CD4-positive, alpha-beta T cell (primary cell): ENCODE data around the gene TPR. TPM values are rescaled to one million over a fixed set of nuclear protein-coding genes. Genes with fewer than 3 reads are reported as not detected.

Experiments used
- ATAC-seq: fragments of 200-7000 bp; cut with Tn5 transposase; one replicate; pipeline ENCODE4 v1.10.0; 2022; ENCODE audit warnings: mild to moderate bottlenecking; ENCODE audit not compliant: poor library complexity
- CTCF ChIA-PET: fragments of 350-600 bp; sonication (Branson Sonifier 250); formaldehyde crosslinking; loops from one replicate; lab custom pipeline; 2021; ENCODE audit warnings: antibody characterized with exemption, inconsistent platforms; lab: Charles Lee
- POLR2A ChIA-PET: fragments of 350-600 bp; sonication (Branson Sonifier 250); formaldehyde crosslinking; loops from one replicate; lab custom pipeline; 2021; ENCODE audit warnings: antibody characterized with exemption, inconsistent platforms; lab: Charles Lee
- DNase-seq, 14 experiments: peaks; one replicate each; pipeline ENCODE4 v3.0.0-alpha.2; 2013 to 2020; ENCODE audit warnings: mixed read lengths in 2 of 14
- H3K27ac ChIP-seq, 2 donors: one replicate each; pipeline versions ENCODE4 v1.5.1 to v1.7.0; 2013; ENCODE audit warnings: low read length in 2 of 2, low read depth in 1 of 2, mild to moderate bottlenecking in 1 of 2
- H3K27me3 ChIP-seq, 2 experiments: 1 replicate in 1 of 2; 2 replicates in 1 of 2; pipeline versions ENCODE4 v1.6.1 to v1.7.0; 2013; ENCODE audit warnings: low read length in 2 of 2, control low read depth in 1 of 2, mild to moderate bottlenecking in 1 of 2, moderate library complexity in 1 of 2; ENCODE audit not compliant: insufficient read depth in 2 of 2, control insufficient read depth in 1 of 2
- H3K36me3 ChIP-seq: one replicate; pipeline ENCODE4 v1.6.1; 2013; ENCODE audit warnings: low read length, control low read depth; ENCODE audit not compliant: insufficient read depth
- H3K4me1 ChIP-seq: one replicate; pipeline ENCODE4 v1.6.1; 2013; ENCODE audit warnings: low read length, control low read depth; ENCODE audit not compliant: insufficient read depth
- H3K4me3 ChIP-seq: one replicate; pipeline ENCODE4 v1.5.1; 2013; ENCODE audit warnings: mild to moderate bottlenecking, low read length, moderate library complexity
- H3K9me3 ChIP-seq, 2 experiments: 1 replicate in 1 of 2; 2 replicates in 1 of 2; pipeline versions ENCODE4 v1.6.1 to v1.7.0; 2013; ENCODE audit warnings: low read length in 2 of 2, mild to moderate bottlenecking in 2 of 2, control low read depth in 1 of 2, moderate library complexity in 1 of 2; ENCODE audit not compliant: control insufficient read depth in 1 of 2, insufficient read depth in 1 of 2
- H3K27ac Mint-ChIP-seq: one replicate; pipeline ENCODE4 v1.8.0; 2020; ENCODE audit warnings: mixed read lengths
- H3K27me3 Mint-ChIP-seq: one replicate; pipeline ENCODE4 v1.8.0; 2021; ENCODE audit warnings: mixed read lengths
- H3K36me3 Mint-ChIP-seq: one replicate; pipeline ENCODE4 v1.8.0; 2021; ENCODE audit warnings: low read depth, mixed read lengths
- H3K4me1 Mint-ChIP-seq: one replicate; pipeline ENCODE4 v1.8.0; 2021; ENCODE audit warnings: low read depth, mixed read lengths
- H3K4me3 Mint-ChIP-seq: one replicate; pipeline ENCODE4 v1.8.0; 2020; ENCODE audit warnings: mild to moderate bottlenecking, mixed read lengths
- H3K9me3 Mint-ChIP-seq: one replicate; pipeline ENCODE4 v1.8.0; 2020; ENCODE audit warnings: mixed read lengths
- CTCF ChIP-seq: fragments of 200-600 bp; IDR thresholded peaks from one replicate; pipeline ENCODE4 v1.8.0; 2022; ENCODE audit warnings: antibody characterized with exemption, mild to moderate bottlenecking
- intact Hi-C, 2 experiments: fragments of 100-400 bp; cut with DNase I in 1 of 2; cut with micrococcal nuclease in 1 of 2; formaldehyde crosslinking; loops; one replicate each; pipeline versions ENCODE4 v1.15.1 to v1.9.0; 2023 to 2025; cut with DNase I, micrococcal nuclease
- polyA plus RNA-seq, 2 donors: library from polyadenylated mRNA; unstranded; fragments of 120-200 nt; gene quantifications; one replicate each; pipeline ENCODE4 v1.2.1, GENCODE V29; 2013
- total RNA-seq, 174 experiments: library from RNA in 2 of 174; stranded (reverse) in 2 of 174; gene quantifications; one replicate each; pipeline ENCODE4 v1.2.3 and lab custom pipeline; 2021 to 2026

Gene TPR
- total RNA-seq = 10 to 100 TPM; 82.3 to 91.3 TPM
- 86.7 TPM for polyA plus RNA-seq (2013, experiment 1 of 2)
- 89.7 TPM for polyA plus RNA-seq (2013, experiment 2 of 2)
- total RNA-seq (lab: John Stamatoyannopoulos, UW) = 253 to 787 (median 494) reads per million in 172 experiments

GRCh38 chr1:186375152-186375928 lies at the start of gene TPR, which contains the start of gene ODR4:
TPR (minus strand) TSS chr1:186375253; CDS start chr1:186375028, 225 bp downstream.
ODR4 (plus strand) TSS chr1:186375838; CDS start chr1:186379786, 3,948 bp downstream.
- Mint-ChIP-seq H3K4me1 (peaks cover 77% of the 10 kb centered on the region), H3K4me3 (peak within 1 kb of the TSS; percentile 92), H3K9me3 (no peaks in the 10 kb centered on the region), H3K27me3 (no peaks in the 10 kb centered on the region), H3K36me3 (peaks cover 62% of the 10 kb centered on the region), H3K27ac (peak within 1 kb of the TSS; percentile 93)
- H3K4me1 ChIP-seq = peaks cover 16% of the 10 kb centered on the region
- H3K27me3 ChIP-seq = no peaks in the 10 kb centered on the region
- ATAC-seq = peak; percentile 87
- peak; percentile 85 for TF ChIP-seq CTCF
- H3K9me3 ChIP-seq = no peaks in the 10 kb centered on the region
- peaks cover 30% of the 10 kb centered on the region for H3K36me3 ChIP-seq
- DNase-seq = peak; percentile 89 to 99 (median 94)
- intact Hi-C loops = loop anchor here (1.0 to 10.0 kb wide), 7 partner anchors 611 to 1623 kb away; partner anchors contain the start of genes EDEM3 (in 2 of the 2), IVNS1ABP (in 1 of the 2), RNF2 (in 1 of the 2) and SWT1 (in 1 of the 2)
- peak within 1 kb of the TSS; percentile 79 for H3K4me3 ChIP-seq
- POLR2A ChIA-PET = interaction anchor here (0.6 to 1.6 kb wide), 26 partner anchors 10 to 1632 kb away, joined by 3 to 13 read pairs (median 4); partner anchors contain the start of genes EDEM3, IVNS1ABP, PRG4 and SWT1
- H3K27ac ChIP-seq = peak within 1 kb of the TSS; percentile 89 to 96
- CTCF ChIA-PET = interaction anchor here (0.7 to 2.0 kb wide), 24 partner anchors 8 to 1632 kb away, joined by 3 to 8 read pairs (median 4); partner anchors contain the start of genes EDEM3 and IVNS1ABP

- Histone ChIP-seq H3K27me3 (no peaks in the 10 kb centered on the region), H3K4me1 (no peaks in the 10 kb centered on the region), H3K9me3 (no peaks in the 10 kb centered on the region), H3K36me3 (peaks cover 2% of the 10 kb centered on the region), H3K4me3 (no peak overlapping the region), H3K27ac (no peak overlapping the region)
- Mint-ChIP-seq H3K4me3 (no peak overlapping the region), H3K27me3 (no peaks in the 10 kb centered on the region), H3K4me1 (peaks cover 6% of the 10 kb centered on the region), H3K27ac (no peak overlapping the region), H3K9me3 (no peaks in the 10 kb centered on the region), H3K36me3 (peaks cover 18% of the 10 kb centered on the region)
- intact Hi-C loops = no loop called here
- DNase-seq (no peak), ATAC-seq (no peak)
- POLR2A ChIA-PET = interaction anchor here (1.3 kb wide), 1 partner anchor 49 kb away, joined by 3 read pairs; the partner anchor contains the start of gene TPR
- CTCF ChIA-PET = no interaction called here
- TF ChIP-seq CTCF = no peak
Observed at GRCh38 chr1:186424539-186424938, 49.5 kb upstream of the TPR start.

GRCh38 chr1:186421446-186421845 lies 46.4 kb upstream of the TPR start:
- DNase-seq (no peak), ATAC-seq (no peak)
- H3K36me3 ChIP-seq = peaks cover 14% of the 10 kb centered on the region
- H3K27ac ChIP-seq = no peak overlapping the region
- peaks cover 6% of the 10 kb centered on the region for H3K4me1 Mint-ChIP-seq
- intact Hi-C loops = no loop called here
- H3K36me3 Mint-ChIP-seq = peaks cover 34% of the 10 kb centered on the region
- H3K4me1 ChIP-seq = no peaks in the 10 kb centered on the region
- H3K4me3 ChIP-seq = no peak overlapping the region
- H3K27me3 ChIP-seq = no peaks in the 10 kb centered on the region
- H3K27ac Mint-ChIP-seq = no peak overlapping the region
- H3K9me3 ChIP-seq = no peaks in the 10 kb centered on the region
- ChIA-PET POLR2A (no interaction called here), CTCF (no interaction called here)
- TF ChIP-seq CTCF = no peak
- no peak overlapping the region for H3K4me3 Mint-ChIP-seq
- no peaks in the 10 kb centered on the region for H3K9me3 Mint-ChIP-seq
- H3K27me3 Mint-ChIP-seq = no peaks in the 10 kb centered on the region
